22Rv1 (cell line): ENCODE data around the gene MIPOL1.

Source experiments
- CTCF ChIP-seq: fragments of 450-650 bp; IDR thresholded peaks from 2 replicates; pipeline ENCODE4 v1.5.1; 2017; ENCODE audit warnings: mild to moderate bottlenecking
- ZFX ChIP-seq: fragments of 450-650 bp; IDR thresholded peaks from 2 replicates; pipeline ENCODE4 v1.6.1; 2017; ENCODE audit warnings: antibody characterized with exemption, borderline replicate concordance

DNA sequence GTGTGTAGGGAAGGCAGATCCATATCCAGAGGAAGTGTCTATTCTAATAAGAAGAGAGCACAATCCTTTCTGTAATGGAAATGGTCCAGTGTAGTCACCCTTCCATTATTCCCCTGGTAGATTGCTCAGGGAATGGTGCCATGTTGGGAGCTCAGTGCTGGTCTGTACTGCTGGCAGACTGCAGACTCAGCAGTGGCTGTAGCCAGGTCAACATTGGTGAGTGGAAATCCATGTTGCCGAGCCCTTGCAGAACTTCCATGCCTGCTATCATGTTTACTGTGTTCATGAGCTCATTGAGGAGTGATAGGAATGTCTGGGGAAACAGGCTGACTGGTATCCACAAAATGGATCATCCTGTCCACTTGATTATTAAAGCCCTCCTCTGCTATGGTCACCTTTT is 128.7 kb downstream of the MIPOL1 start:
- TF ChIP-seq CTCF = no peak
- no peak for TF ChIP-seq ZFX
